ENCODE data around the gene ECSCR. TPM values are rescaled to one million over a fixed set of nuclear protein-coding genes. Genes with fewer than 3 reads are reported as not detected.

The ECSCR gene
- total RNA-seq, 2 experiments from 2014 or later: not detected

- no peaks in the 10 kb centered on the region for H3K36me3 ChIP-seq (ENCODE audit: insufficient read depth, low read length)
- BruUV-seq (replicated peaks): no TSS peak
- no peak overlapping the region for H3K4me2 ChIP-seq (ENCODE audit: low read length)
- H3K4me3 ChIP-seq (ENCODE audit: low read depth, low read length, poor library complexity, severe bottlenecking): no peak overlapping the region
- H3K79me2 ChIP-seq (ENCODE audit: insufficient read depth, low read depth, low read length): no peaks in the 10 kb centered on the region
- H3K27ac ChIP-seq (ENCODE audit: low read depth, low read length, poor library complexity, severe bottlenecking): no peak overlapping the region
- H2AFZ ChIP-seq (ENCODE audit: low read length): no peak overlapping the region
- no peaks in the 10 kb centered on the region for H3K4me1 ChIP-seq (ENCODE audit: insufficient read depth, low read length, poor library complexity, severe bottlenecking)
- POLR2A ChIA-PET: no interaction called here
- TF ChIP-seq EZH2phosphoT487 (IDR thresholded peaks at IDR 0.05; ENCODE audit: borderline replicate concordance, low read depth, low read length): no peak
- TF ChIP-seq CTCF (conservative IDR thresholded peaks at IDR 0.05; ENCODE audit: low read length): no peak
- no peaks in the 10 kb centered on the region for H3K9me3 ChIP-seq (ENCODE audit: low read length)
- CTCF ChIA-PET (ENCODE audit: unreplicated experiment): no interaction called here
- no peaks in the 10 kb centered on the region for H3K9me2 ChIP-seq (ENCODE audit: insufficient read depth, low read length)
- intact Hi-C loops (cut with micrococcal nuclease; ENCODE audit: unreplicated experiment): no loop called here
- DNase-seq (ENCODE audit: low spot score): no peak
- H4K20me1 ChIP-seq (ENCODE audit: insufficient read depth, low read length): no peaks in the 10 kb centered on the region
Measured at GRCh38 chr5:139414581-139415130, 47.9 kb downstream of the ECSCR start.

- intact Hi-C loops (cut with micrococcal nuclease; ENCODE audit: unreplicated experiment): no loop called here
- ChIA-PET CTCF (ENCODE audit: unreplicated experiment) (no interaction called here), POLR2A (no interaction called here)
Measured at GRCh38 chr5:139413963-139414362, 48.6 kb downstream of the ECSCR start.

More at GRCh38 chr5:139413963-139414362, 48.6 kb downstream of the ECSCR start:
- H2AFZ ChIP-seq (ENCODE audit: low read length): no peak overlapping the region
- H3K4me1 ChIP-seq (ENCODE audit: insufficient read depth, low read length, poor library complexity, severe bottlenecking): no peaks in the 10 kb centered on the region
- H3K9me3 ChIP-seq (ENCODE audit: low read length): no peaks in the 10 kb centered on the region
- H3K36me3 ChIP-seq (ENCODE audit: insufficient read depth, low read length): no peaks in the 10 kb centered on the region
- H3K79me2 ChIP-seq (ENCODE audit: insufficient read depth, low read depth, low read length): no peaks in the 10 kb centered on the region
- no peak for DNase-seq (ENCODE audit: low spot score)
- no peaks in the 10 kb centered on the region for H3K9me2 ChIP-seq (ENCODE audit: insufficient read depth, low read length)
- BruUV-seq (replicated peaks): no TSS peak
- no peak overlapping the region for H3K27ac ChIP-seq (ENCODE audit: low read depth, low read length, poor library complexity, severe bottlenecking)
- TF ChIP-seq CTCF (conservative IDR thresholded peaks at IDR 0.05; ENCODE audit: low read length) (no peak), EZH2phosphoT487 (IDR thresholded peaks at IDR 0.05; ENCODE audit: borderline replicate concordance, low read depth, low read length) (no peak)
- H4K20me1 ChIP-seq (ENCODE audit: insufficient read depth, low read length): no peaks in the 10 kb centered on the region
- no peak overlapping the region for H3K4me2 ChIP-seq (ENCODE audit: low read length)
- H3K4me3 ChIP-seq (ENCODE audit: low read depth, low read length, poor library complexity, severe bottlenecking): no peak overlapping the region
